HepG2 (cell line): ENCODE measurements around the gene NDE1. TPM values are rescaled to one million over a fixed set of nuclear protein-coding genes. Genes with fewer than 3 reads are reported as not detected.
A peak's percentile ranks its signal among the peaks of the same experiment; 100 is the strongest.

Source experiments
- MBNL3 ChIP-seq: fragments of 250-450 bp; sonication (Bioruptor Pico); conservative IDR thresholded peaks from 2 replicates; pipeline ENCODE4 v1.8.0; 2022; ENCODE audit warnings: mild to moderate bottlenecking, inconsistent platforms
- MYNN ChIP-seq: sonication (generic); formaldehyde crosslinking; IDR thresholded peaks from 2 replicates; pipeline ENCODE4 v1.4.0; 2020; ENCODE audit warnings: mild to moderate bottlenecking, low read depth, missing genetic modification reagents
- NR2F1 ChIP-seq, 2 experiments: fragments of 450-650 bp in 1 of 2; formaldehyde crosslinking in 1 of 2; IDR thresholded peaks; 2 replicates each; pipeline versions ENCODE4 v1.5.0 to v1.6.1; 2016 to 2020; ENCODE audit warnings: mild to moderate bottlenecking in 1 of 2, missing compliant biosample characterization in 1 of 2, missing genetic modification reagents in 1 of 2, moderate library complexity in 1 of 2
- WIZ ChIP-seq: sonication (generic); formaldehyde crosslinking; IDR thresholded peaks from 2 replicates; pipeline ENCODE4 v1.5.1; 2020; ENCODE audit warnings: mild to moderate bottlenecking, missing genetic modification reagents
- ZNF20 ChIP-seq: sonication (generic); formaldehyde crosslinking; IDR thresholded peaks from 2 replicates; pipeline ENCODE4 v1.4.0; 2020; ENCODE audit warnings: mild to moderate bottlenecking, moderate library complexity, missing genetic modification reagents
- ZNF737 ChIP-seq: sonication (generic); formaldehyde crosslinking; IDR thresholded peaks from 2 replicates; pipeline ENCODE4 v1.5.0; 2020; ENCODE audit warnings: missing genetic modification reagents, mild to moderate bottlenecking, borderline replicate concordance
- polyA plus RNA-seq, 8 experiments: library from polyadenylated mRNA; depleted of rRNA in 3 of 8; stranded (reverse) in 7 of 8; unstranded in 1 of 8; fragments of >200 nt; fragmentation: Illumina TruSeq in 4 of 8; extraction: Trizol in 4 of 8; gene quantifications; 2 replicates each; pipeline versions ENCODE4 v1.2.1 to v1.2.3, GENCODE V29; 2011 to 2016; ENCODE audit warnings: low read depth in 4 of 8, missing spikeins in 1 of 8, mixed read lengths in 1 of 8; ENCODE audit not compliant: insufficient read depth in 1 of 8
- total RNA-seq, 5 experiments: library from RNA; depleted of rRNA; stranded (reverse); fragments of >200 nt; fragmentation: Illumina TruSeq; extraction: Trizol; gene quantifications; 2 replicates each; pipeline ENCODE4 v1.2.3, GENCODE V29; 2016; ENCODE audit warnings: low read depth in 1 of 5
- TF ChIP-seq, protein P1 (sequence below), 2 experiments: fragments of 450-650 bp in 1 of 2; sonication (generic) in 1 of 2; formaldehyde crosslinking in 1 of 2; IDR thresholded peaks; 2 replicates each; pipeline versions ENCODE4 v1.6.1 to v1.8.0; 2016 to 2022; ENCODE audit warnings: antibody characterized with exemption in 1 of 2, mild to moderate bottlenecking in 1 of 2, missing genetic modification reagents in 1 of 2
- TF ChIP-seq, protein P2 (sequence below): sonication (generic); formaldehyde crosslinking; IDR thresholded peaks from 2 replicates; pipeline ENCODE4 v1.4.0; 2020; ENCODE audit warnings: mild to moderate bottlenecking, missing genetic modification reagents
- TF ChIP-seq, protein P3 (sequence below): sonication (generic); formaldehyde crosslinking; IDR thresholded peaks from 2 replicates; pipeline ENCODE4 v1.4.0; 2020; ENCODE audit warnings: missing genetic modification reagents

Gene NDE1
- total and polyA plus RNA-seq, 2 of the 13 experiments (the other 11 are each of a cell fraction or from before 2014, with no cell fraction given), result 40.9 to 72.5 TPM

DNA sequence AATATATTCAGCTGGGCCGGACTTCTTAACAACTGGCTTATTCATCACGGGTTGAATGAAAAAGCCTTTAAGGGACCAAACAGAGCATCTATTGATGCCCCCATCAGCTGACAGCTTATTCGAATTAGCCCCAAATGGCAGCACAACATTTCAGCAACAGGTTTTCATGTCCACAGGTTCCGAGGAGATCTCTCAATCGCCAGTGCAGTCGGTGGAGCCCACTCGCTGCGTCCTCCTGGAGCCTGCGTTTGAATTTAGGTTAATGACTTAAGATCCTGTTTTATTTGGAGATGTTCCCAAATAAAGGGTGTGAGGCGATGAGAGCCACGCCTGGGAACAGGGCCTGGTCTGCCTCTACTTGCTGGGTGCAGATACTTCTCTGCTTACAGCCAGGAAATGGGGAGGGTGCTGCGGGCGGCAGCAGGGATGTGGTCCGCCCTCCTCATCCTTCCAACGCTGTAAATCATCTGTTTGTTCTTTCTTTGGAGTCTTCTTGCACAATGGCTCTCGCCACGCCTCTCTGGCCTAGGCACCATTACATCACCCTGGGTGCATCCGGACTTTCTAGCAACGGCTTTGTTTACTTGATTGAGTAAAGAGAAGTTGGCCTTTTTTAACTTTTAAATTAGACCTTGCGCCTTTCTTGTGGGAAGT lies 22.6 kb downstream of the NDE1 start (continued):
- TF ChIP-seq, protein P1, sequence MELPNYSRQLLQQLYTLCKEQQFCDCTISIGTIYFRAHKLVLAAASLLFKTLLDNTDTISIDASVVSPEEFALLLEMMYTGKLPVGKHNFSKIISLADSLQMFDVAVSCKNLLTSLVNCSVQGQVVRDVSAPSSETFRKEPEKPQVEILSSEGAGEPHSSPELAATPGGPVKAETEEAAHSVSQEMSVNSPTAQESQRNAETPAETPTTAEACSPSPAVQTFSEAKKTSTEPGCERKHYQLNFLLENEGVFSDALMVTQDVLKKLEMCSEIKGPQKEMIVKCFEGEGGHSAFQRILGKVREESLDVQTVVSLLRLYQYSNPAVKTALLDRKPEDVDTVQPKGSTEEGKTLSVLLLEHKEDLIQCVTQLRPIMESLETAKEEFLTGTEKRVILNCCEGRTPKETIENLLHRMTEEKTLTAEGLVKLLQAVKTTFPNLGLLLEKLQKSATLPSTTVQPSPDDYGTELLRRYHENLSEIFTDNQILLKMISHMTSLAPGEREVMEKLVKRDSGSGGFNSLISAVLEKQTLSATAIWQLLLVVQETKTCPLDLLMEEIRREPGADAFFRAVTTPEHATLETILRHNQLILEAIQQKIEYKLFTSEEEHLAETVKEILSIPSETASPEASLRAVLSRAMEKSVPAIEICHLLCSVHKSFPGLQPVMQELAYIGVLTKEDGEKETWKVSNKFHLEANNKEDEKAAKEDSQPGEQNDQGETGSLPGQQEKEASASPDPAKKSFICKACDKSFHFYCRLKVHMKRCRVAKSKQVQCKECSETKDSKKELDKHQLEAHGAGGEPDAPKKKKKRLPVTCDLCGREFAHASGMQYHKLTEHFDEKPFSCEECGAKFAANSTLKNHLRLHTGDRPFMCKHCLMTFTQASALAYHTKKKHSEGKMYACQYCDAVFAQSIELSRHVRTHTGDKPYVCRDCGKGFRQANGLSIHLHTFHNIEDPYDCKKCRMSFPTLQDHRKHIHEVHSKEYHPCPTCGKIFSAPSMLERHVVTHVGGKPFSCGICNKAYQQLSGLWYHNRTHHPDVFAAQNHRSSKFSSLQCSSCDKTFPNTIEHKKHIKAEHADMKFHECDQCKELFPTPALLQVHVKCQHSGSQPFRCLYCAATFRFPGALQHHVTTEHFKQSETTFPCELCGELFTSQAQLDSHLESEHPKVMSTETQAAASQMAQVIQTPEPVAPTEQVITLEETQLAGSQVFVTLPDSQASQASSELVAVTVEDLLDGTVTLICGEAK (IDR thresholded peaks at IDR 0.05), result no peak
- TF ChIP-seq, protein P1 (CRISPR knock-in tag; IDR thresholded peaks at IDR 0.05), result peak; percentile 95
- peak; percentile 67 to 83; a peak in 2 of 4 replicates for TF ChIP-seq NR2F1 (CRISPR knock-in tag; IDR thresholded peaks at IDR 0.05)
- TF ChIP-seq, protein P2, sequence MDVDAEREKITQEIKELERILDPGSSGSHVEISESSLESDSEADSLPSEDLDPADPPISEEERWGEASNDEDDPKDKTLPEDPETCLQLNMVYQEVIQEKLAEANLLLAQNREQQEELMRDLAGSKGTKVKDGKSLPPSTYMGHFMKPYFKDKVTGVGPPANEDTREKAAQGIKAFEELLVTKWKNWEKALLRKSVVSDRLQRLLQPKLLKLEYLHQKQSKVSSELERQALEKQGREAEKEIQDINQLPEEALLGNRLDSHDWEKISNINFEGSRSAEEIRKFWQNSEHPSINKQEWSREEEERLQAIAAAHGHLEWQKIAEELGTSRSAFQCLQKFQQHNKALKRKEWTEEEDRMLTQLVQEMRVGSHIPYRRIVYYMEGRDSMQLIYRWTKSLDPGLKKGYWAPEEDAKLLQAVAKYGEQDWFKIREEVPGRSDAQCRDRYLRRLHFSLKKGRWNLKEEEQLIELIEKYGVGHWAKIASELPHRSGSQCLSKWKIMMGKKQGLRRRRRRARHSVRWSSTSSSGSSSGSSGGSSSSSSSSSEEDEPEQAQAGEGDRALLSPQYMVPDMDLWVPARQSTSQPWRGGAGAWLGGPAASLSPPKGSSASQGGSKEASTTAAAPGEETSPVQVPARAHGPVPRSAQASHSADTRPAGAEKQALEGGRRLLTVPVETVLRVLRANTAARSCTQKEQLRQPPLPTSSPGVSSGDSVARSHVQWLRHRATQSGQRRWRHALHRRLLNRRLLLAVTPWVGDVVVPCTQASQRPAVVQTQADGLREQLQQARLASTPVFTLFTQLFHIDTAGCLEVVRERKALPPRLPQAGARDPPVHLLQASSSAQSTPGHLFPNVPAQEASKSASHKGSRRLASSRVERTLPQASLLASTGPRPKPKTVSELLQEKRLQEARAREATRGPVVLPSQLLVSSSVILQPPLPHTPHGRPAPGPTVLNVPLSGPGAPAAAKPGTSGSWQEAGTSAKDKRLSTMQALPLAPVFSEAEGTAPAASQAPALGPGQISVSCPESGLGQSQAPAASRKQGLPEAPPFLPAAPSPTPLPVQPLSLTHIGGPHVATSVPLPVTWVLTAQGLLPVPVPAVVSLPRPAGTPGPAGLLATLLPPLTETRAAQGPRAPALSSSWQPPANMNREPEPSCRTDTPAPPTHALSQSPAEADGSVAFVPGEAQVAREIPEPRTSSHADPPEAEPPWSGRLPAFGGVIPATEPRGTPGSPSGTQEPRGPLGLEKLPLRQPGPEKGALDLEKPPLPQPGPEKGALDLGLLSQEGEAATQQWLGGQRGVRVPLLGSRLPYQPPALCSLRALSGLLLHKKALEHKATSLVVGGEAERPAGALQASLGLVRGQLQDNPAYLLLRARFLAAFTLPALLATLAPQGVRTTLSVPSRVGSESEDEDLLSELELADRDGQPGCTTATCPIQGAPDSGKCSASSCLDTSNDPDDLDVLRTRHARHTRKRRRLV (CRISPR knock-in tag), result peak; percentile 96
- no peak for TF ChIP-seq WIZ (CRISPR knock-in tag)
- TF ChIP-seq MYNN (CRISPR knock-in tag), result peak; percentile 84; the same call in 1 of the 2 replicates
- TF ChIP-seq, protein P3, sequence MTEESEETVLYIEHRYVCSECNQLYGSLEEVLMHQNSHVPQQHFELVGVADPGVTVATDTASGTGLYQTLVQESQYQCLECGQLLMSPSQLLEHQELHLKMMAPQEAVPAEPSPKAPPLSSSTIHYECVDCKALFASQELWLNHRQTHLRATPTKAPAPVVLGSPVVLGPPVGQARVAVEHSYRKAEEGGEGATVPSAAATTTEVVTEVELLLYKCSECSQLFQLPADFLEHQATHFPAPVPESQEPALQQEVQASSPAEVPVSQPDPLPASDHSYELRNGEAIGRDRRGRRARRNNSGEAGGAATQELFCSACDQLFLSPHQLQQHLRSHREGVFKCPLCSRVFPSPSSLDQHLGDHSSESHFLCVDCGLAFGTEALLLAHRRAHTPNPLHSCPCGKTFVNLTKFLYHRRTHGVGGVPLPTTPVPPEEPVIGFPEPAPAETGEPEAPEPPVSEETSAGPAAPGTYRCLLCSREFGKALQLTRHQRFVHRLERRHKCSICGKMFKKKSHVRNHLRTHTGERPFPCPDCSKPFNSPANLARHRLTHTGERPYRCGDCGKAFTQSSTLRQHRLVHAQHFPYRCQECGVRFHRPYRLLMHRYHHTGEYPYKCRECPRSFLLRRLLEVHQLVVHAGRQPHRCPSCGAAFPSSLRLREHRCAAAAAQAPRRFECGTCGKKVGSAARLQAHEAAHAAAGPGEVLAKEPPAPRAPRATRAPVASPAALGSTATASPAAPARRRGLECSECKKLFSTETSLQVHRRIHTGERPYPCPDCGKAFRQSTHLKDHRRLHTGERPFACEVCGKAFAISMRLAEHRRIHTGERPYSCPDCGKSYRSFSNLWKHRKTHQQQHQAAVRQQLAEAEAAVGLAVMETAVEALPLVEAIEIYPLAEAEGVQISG, result peak; percentile 95
- TF ChIP-seq ZNF737, result no peak; the same call in 1 of the 2 replicates
- 0 out of 2 replicates have a peak, but pooled peaks have one; percentile 1 for TF ChIP-seq ZNF20 (CRISPR knock-in tag)
- TF ChIP-seq MBNL3, result no peak
